D721Med (cell line): ENCODE measurements around the gene CD180.

Experiments used
- DNase-seq: peaks from one replicate; pipeline ENCODE4 v3.0.0; 2011; ENCODE audit warnings: low spot score; ENCODE audit not compliant: insufficient read length
- FAIRE-seq: peaks from 2 replicates; lab custom pipeline; 2011; peaks lifted over from hg19 to GRCh38; lab: Jason Lieb, UNC
- TF ChIP-seq, protein P1 (sequence below): IDR thresholded peaks from 2 replicates; pipeline ENCODE4 v1.5.1; 2012; ENCODE audit warnings: mild to moderate bottlenecking, control low read depth; ENCODE audit not compliant: insufficient read depth; ENCODE audit errors: missing control alignments

CD180 gene

GRCh38 chr5:67203701-67204074, 7.1 kb upstream of the CD180 start:
- TF ChIP-seq, protein P1, sequence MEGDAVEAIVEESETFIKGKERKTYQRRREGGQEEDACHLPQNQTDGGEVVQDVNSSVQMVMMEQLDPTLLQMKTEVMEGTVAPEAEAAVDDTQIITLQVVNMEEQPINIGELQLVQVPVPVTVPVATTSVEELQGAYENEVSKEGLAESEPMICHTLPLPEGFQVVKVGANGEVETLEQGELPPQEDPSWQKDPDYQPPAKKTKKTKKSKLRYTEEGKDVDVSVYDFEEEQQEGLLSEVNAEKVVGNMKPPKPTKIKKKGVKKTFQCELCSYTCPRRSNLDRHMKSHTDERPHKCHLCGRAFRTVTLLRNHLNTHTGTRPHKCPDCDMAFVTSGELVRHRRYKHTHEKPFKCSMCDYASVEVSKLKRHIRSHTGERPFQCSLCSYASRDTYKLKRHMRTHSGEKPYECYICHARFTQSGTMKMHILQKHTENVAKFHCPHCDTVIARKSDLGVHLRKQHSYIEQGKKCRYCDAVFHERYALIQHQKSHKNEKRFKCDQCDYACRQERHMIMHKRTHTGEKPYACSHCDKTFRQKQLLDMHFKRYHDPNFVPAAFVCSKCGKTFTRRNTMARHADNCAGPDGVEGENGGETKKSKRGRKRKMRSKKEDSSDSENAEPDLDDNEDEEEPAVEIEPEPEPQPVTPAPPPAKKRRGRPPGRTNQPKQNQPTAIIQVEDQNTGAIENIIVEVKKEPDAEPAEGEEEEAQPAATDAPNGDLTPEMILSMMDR, result no peak
- FAIRE-seq (no peak), DNase-seq (no peak)

DNA sequence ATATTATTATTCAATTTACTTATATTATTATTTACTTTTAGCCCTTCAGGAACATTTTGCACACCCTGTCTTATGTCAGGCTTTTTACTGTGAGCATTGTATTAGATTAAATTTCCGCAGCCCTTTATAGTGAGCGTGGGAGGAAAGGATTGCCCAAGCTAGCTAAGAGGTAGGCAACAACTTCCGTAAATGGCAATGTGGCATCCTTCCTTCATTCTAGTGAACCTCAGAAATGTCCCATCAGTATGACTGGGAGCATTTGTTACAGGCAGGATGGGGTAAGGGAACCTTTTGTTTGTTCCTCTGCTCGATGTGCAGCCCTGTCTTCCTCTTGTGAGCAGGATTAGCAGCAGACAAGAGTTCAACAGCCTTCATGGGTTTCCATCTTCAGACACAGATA, 6.2 kb upstream of the CD180 start:
- no peak for FAIRE-seq
- DNase-seq, result no peak
- TF ChIP-seq, protein P1, result no peak

GRCh38 chr5:67201897-67202549, 5.4 kb upstream of the CD180 start:
- FAIRE-seq (no peak), DNase-seq (no peak)
- TF ChIP-seq, protein P1, result no peak

DNA sequence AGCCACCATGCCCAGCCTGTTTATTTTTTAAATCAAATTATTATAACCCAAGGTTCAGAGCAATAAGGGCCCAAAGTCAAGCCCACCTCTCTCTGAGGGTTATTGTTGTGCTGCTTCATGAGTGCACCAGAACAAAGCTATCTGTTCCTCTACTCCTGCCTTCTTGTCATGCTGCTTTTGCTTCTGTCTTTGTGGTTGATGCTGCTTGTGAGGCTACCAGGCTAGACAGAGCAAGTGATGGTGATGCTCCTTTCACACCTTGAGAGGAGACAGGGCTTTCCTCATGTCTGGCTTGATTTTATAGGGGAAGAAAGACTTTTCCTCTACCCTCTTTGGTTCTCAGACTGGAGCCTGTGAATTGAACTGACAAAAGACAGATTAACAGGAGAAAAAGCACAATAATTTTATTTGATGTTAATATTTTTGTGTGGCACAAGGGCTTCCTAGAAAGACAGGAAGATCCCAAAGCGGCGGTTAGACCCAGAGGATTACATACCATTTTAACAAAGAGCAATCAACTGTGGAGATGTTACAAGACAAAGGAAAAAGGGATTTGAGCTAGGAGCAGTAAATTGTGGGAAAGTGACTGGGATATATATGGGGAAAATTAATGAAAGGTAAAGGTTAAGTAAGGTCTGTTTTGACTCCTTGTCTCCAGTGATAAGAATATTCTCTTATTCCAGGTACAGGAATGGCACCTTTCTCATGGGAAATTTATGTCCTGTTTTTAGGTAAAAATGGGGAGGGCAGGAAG, 4.4 kb upstream of the CD180 start:
- DNase-seq, result no peak
- TF ChIP-seq, protein P1, result no peak
- no peak for FAIRE-seq

DNA sequence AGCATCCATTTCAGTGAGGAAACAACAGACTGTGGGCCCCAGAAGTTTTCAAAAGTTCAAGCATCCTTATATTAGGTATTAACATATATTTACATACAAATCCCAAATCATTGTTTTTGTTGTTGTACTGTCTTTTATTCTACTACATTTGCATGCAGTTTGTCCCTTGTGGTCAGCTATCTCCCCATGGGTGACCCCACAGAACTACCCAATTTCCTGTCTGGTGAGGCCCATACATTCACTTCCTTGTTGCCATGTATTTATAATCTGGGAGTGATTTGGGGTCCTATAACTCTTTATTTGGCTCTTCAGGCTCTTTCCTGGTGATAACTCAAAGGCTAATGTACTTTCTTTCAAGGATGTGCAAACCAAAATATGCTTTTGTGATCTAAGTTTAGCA, 3.3 kb upstream of the CD180 start:
- TF ChIP-seq, protein P1, result no peak
- FAIRE-seq (no peak), DNase-seq (no peak)

DNA sequence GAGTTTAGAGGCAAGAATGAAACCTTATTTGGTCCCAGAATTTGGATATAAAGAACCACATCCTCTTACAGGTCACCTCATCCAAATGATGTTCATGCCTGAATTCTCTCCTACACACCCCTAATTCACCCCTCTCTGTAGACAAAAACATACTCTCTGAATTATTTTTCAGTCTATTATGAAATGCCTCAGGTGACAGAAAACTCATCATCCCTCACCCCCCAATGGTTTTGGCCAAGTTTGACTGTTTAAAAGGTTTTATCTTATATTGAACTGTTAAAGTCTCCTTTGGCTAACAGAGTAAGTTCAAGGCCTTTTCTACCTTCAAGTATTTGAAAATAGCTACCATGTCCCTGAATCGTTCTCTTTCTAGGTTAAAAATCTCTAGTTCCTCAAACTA, 2.3 kb upstream of the CD180 start:
- TF ChIP-seq, protein P1, result no peak
- no peak for FAIRE-seq
- no peak for DNase-seq

- FAIRE-seq (no peak), DNase-seq (no peak)
- TF ChIP-seq, protein P1, result no peak
Observed at GRCh38 chr5:67197536-67197935, 937 bp upstream of the CD180 start.
